ENCODE results near the gene OR2AT4. TPM values are rescaled to one million over a fixed set of nuclear protein-coding genes. Genes with fewer than 3 reads are reported as not detected.
"Not testable (repeated sequence)": the region's sequence is repeated elsewhere in the genome, so short reads cannot be mapped to it uniquely, and the experiment has no call there.

Gene OR2AT4
- total RNA-seq, 1 donor from 2014 or later = not detected

DNA sequence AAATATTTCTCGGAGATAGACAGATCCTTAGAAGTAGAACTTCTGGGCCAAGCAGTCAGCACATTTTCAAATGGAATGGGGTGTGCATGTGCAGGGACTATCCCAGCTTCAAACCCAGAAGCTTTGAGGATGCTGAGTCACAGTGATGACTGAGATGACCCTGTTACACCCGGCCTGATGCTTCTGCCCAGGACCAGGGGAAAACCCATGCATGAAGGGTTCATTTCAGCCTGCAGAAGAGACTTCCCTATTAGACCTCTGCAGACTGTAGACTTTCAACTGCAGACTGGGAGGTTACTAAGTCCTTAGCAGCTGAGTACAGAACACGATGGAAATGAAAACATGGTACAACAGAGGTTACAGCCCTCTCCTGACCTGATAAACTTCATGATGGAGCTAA is 3.6 kb upstream of the OR2AT4 start:
- Histone ChIP-seq H3K36me3 (ENCODE audit: control insufficient read depth, insufficient read depth, low read length) (no peaks in the 10 kb centered on the region), H3K4me3 (ENCODE audit: low read depth, low read length) (no peak overlapping the region), H3K27me3 (ENCODE audit: control insufficient read depth, insufficient read depth, low read length) (peaks cover 2% of the 10 kb centered on the region)
- no peak for TF ChIP-seq CTCF (IDR thresholded peaks at IDR 0.05; ENCODE audit: insufficient read depth, low read length, poor library complexity, severe bottlenecking)
- DNase-seq (ENCODE audit: low read depth) = peak; percentile 41

GRCh38 chr11:75099635-75100034 is 3.0 kb upstream of the OR2AT4 start:
- H3K36me3 ChIP-seq (ENCODE audit: control insufficient read depth, insufficient read depth, low read length) = no peaks in the 10 kb centered on the region
- no peak for DNase-seq (ENCODE audit: low read depth)
- H3K4me3 ChIP-seq (ENCODE audit: low read depth, low read length) = no peak overlapping the region
- TF ChIP-seq CTCF (IDR thresholded peaks at IDR 0.05; ENCODE audit: insufficient read depth, low read length, poor library complexity, severe bottlenecking) = no peak
- H3K27me3 ChIP-seq (ENCODE audit: control insufficient read depth, insufficient read depth, low read length) = peaks cover 2% of the 10 kb centered on the region

- H3K27me3 ChIP-seq (ENCODE audit: control insufficient read depth, insufficient read depth, low read length); H3K4me3 ChIP-seq (ENCODE audit: low read depth, low read length); H3K36me3 ChIP-seq (ENCODE audit: control insufficient read depth, insufficient read depth, low read length); DNase-seq (ENCODE audit: low read depth): not testable (repeated sequence)
Measured at GRCh38 chr11:75098835-75099439, 2.3 kb upstream of the OR2AT4 start.

- not testable (repeated sequence) for H3K36me3 ChIP-seq (ENCODE audit: control insufficient read depth, insufficient read depth, low read length); H3K27me3 ChIP-seq (ENCODE audit: control insufficient read depth, insufficient read depth, low read length); H3K4me3 ChIP-seq (ENCODE audit: low read depth, low read length); DNase-seq (ENCODE audit: low read depth)
Measured at GRCh38 chr11:75098181-75098580, 1.5 kb upstream of the OR2AT4 start.

GRCh38 chr11:75097173-75097557 is 489 bp upstream of the OR2AT4 start:
- H3K27me3 ChIP-seq (ENCODE audit: control insufficient read depth, insufficient read depth, low read length) = peaks cover 2% of the 10 kb centered on the region
- no peak overlapping the region for H3K4me3 ChIP-seq (ENCODE audit: low read depth, low read length)

GRCh38 chr11:75094382-75094781 is 2.3 kb downstream of the OR2AT4 start:
- H3K27me3 ChIP-seq (ENCODE audit: control insufficient read depth, insufficient read depth, low read length); H3K36me3 ChIP-seq (ENCODE audit: control insufficient read depth, insufficient read depth, low read length); H3K4me3 ChIP-seq (ENCODE audit: low read depth, low read length); DNase-seq (ENCODE audit: low read depth): not testable (repeated sequence)

More at GRCh38 chr11:75097173-75097557, 489 bp upstream of the OR2AT4 start:
- no peak for TF ChIP-seq CTCF (IDR thresholded peaks at IDR 0.05; ENCODE audit: insufficient read depth, low read length, poor library complexity, severe bottlenecking)
- DNase-seq (ENCODE audit: low read depth) = no peak
- no peaks in the 10 kb centered on the region for H3K36me3 ChIP-seq (ENCODE audit: control insufficient read depth, insufficient read depth, low read length)

DNA sequence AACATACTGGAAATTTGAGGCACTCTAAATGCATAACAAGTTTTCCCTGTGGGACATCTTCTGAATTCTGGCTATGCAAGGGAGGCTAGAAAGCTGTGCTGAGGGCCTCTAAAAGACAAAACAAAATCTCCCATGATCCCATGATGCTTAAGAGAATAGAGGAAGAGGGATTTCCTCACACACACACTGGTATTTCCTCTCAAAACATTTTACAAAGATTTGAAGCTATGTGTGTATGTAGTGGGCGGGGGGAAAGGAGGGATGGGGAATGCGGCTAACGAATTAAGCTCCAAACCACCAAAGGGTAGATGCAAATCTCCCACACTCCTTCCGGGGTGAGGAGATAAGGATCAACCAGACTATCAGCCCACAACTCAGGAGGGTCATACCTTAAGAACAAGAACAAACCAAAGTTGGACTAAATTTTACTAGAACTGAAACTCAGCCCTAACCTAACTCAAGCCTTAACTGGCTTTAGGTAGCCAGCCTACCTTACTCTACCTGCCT is 6.0 kb downstream of the OR2AT4 start:
- TF ChIP-seq CTCF (IDR thresholded peaks at IDR 0.05; ENCODE audit: insufficient read depth, low read length, poor library complexity, severe bottlenecking) = no peak
- no peak overlapping the region for H3K4me3 ChIP-seq (ENCODE audit: low read depth, low read length)
- H3K27me3 ChIP-seq (ENCODE audit: control insufficient read depth, insufficient read depth, low read length) = no peaks in the 10 kb centered on the region
- H3K36me3 ChIP-seq (ENCODE audit: control insufficient read depth, insufficient read depth, low read length) = no peaks in the 10 kb centered on the region
- no peak for DNase-seq (ENCODE audit: low read depth)
